WTC11 (cell line): ENCODE measurements around the gene LTBP2.

Source experiments
- ATF1 ChIP-seq: sonication (generic); formaldehyde crosslinking; IDR thresholded peaks from 2 replicates; pipeline ENCODE4 v1.8.1; 2023; ENCODE audit warnings: mild to moderate bottlenecking, moderate library complexity, missing genetic modification reagents
- ATF2 ChIP-seq: sonication (generic); formaldehyde crosslinking; IDR thresholded peaks from 2 replicates; pipeline ENCODE4 v1.8.1; 2022; ENCODE audit warnings: low read depth, missing genetic modification reagents, borderline replicate concordance
- ELF4 ChIP-seq: sonication (generic); formaldehyde crosslinking; IDR thresholded peaks from 2 replicates; pipeline ENCODE4 v1.8.1; 2022; ENCODE audit warnings: low read depth, mild to moderate bottlenecking, moderate library complexity, missing genetic modification reagents
- HMGXB4 ChIP-seq: sonication (generic); formaldehyde crosslinking; IDR thresholded peaks from 2 replicates; pipeline ENCODE4 v1.8.1; 2023; ENCODE audit warnings: mild to moderate bottlenecking, moderate library complexity, missing genetic modification reagents
- TF ChIP-seq, protein P1 (sequence below): sonication (generic); formaldehyde crosslinking; IDR thresholded peaks from 2 replicates; pipeline ENCODE4 v1.8.1; 2022; ENCODE audit warnings: mild to moderate bottlenecking, missing genetic modification reagents, moderate library complexity, borderline replicate concordance
- TF ChIP-seq, protein P2 (sequence below): fragments of 200-600 bp; IDR thresholded peaks from 2 replicates; pipeline ENCODE4 v1.8.0; 2022; ENCODE audit warnings: antibody characterized with exemption

- no peak for TF ChIP-seq ATF1 (CRISPR knock-in tag)
- TF ChIP-seq, protein P1, sequence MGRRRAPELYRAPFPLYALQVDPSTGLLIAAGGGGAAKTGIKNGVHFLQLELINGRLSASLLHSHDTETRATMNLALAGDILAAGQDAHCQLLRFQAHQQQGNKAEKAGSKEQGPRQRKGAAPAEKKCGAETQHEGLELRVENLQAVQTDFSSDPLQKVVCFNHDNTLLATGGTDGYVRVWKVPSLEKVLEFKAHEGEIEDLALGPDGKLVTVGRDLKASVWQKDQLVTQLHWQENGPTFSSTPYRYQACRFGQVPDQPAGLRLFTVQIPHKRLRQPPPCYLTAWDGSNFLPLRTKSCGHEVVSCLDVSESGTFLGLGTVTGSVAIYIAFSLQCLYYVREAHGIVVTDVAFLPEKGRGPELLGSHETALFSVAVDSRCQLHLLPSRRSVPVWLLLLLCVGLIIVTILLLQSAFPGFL: no peak
- TF ChIP-seq, protein P2, sequence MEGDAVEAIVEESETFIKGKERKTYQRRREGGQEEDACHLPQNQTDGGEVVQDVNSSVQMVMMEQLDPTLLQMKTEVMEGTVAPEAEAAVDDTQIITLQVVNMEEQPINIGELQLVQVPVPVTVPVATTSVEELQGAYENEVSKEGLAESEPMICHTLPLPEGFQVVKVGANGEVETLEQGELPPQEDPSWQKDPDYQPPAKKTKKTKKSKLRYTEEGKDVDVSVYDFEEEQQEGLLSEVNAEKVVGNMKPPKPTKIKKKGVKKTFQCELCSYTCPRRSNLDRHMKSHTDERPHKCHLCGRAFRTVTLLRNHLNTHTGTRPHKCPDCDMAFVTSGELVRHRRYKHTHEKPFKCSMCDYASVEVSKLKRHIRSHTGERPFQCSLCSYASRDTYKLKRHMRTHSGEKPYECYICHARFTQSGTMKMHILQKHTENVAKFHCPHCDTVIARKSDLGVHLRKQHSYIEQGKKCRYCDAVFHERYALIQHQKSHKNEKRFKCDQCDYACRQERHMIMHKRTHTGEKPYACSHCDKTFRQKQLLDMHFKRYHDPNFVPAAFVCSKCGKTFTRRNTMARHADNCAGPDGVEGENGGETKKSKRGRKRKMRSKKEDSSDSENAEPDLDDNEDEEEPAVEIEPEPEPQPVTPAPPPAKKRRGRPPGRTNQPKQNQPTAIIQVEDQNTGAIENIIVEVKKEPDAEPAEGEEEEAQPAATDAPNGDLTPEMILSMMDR: peak; percentile 45
- no peak for TF ChIP-seq HMGXB4 (CRISPR knock-in tag)
- TF ChIP-seq ELF4: no peak
- TF ChIP-seq ATF2 (CRISPR knock-in tag): no peak
Observed at GRCh38 chr14:74459289-74459946, 152.6 kb downstream of the LTBP2 start.
